ENCODE measurements around the gene KLK10.
"Not testable (repeated sequence)": the region's sequence is repeated elsewhere in the genome, so short reads cannot be mapped to it uniquely, and the experiment has no call there.

KLK10 gene

GRCh38 chr19:50978772-50979390 lies 40.6 kb downstream of the KLK10 start:
- no peaks in the 10 kb centered on the region for H3K4me1 ChIP-seq (ENCODE audit: insufficient read depth, low read length)
- H3K9me3 ChIP-seq (ENCODE audit: low read length), result no peaks in the 10 kb centered on the region
- H3K9ac ChIP-seq (ENCODE audit: low read length), result no peak overlapping the region
- H3K27ac ChIP-seq (ENCODE audit: low read depth, low read length), result no peak overlapping the region
- no peak overlapping the region for H3K4me3 ChIP-seq (ENCODE audit: low read depth in 1 of 2, low read length in 2 of 2)
- peaks cover 0 to 19% of the 10 kb centered on the region in 2 donors for H3K27me3 ChIP-seq (ENCODE audit: control insufficient read depth in 1 of 2, insufficient read depth in 2 of 2, low read length in 2 of 2)
- H3K36me3 ChIP-seq (ENCODE audit: insufficient read depth, low read length), result no peaks in the 10 kb centered on the region

GRCh38 chr19:50977626-50978025 lies 41.9 kb downstream of the KLK10 start:
- Histone ChIP-seq H3K27ac (ENCODE audit: low read depth, low read length) (no peak overlapping the region), H3K9ac (ENCODE audit: low read length) (no peak overlapping the region), H3K4me1 (ENCODE audit: insufficient read depth, low read length) (no peaks in the 10 kb centered on the region), H3K27me3 (ENCODE audit: control insufficient read depth in 1 of 2, insufficient read depth in 2 of 2, low read length in 2 of 2) (peaks cover 0 to 19% of the 10 kb centered on the region in 2 donors), H3K36me3 (ENCODE audit: insufficient read depth, low read length) (no peaks in the 10 kb centered on the region), H3K9me3 (ENCODE audit: low read length) (no peaks in the 10 kb centered on the region), H3K4me3 (ENCODE audit: low read depth in 1 of 2, low read length in 2 of 2) (no peak overlapping the region)

GRCh38 chr19:50975766-50976165 lies 43.7 kb downstream of the KLK10 start:
- no peak overlapping the region for H3K27ac ChIP-seq (ENCODE audit: low read depth, low read length)
- no peaks in the 10 kb centered on the region for H3K4me1 ChIP-seq (ENCODE audit: insufficient read depth, low read length)
- H3K36me3 ChIP-seq (ENCODE audit: insufficient read depth, low read length), result no peaks in the 10 kb centered on the region
- no peak overlapping the region for H3K9ac ChIP-seq (ENCODE audit: low read length)
- no peaks in the 10 kb centered on the region for H3K9me3 ChIP-seq (ENCODE audit: low read length)
- no peak overlapping the region for H3K4me3 ChIP-seq (ENCODE audit: low read depth in 1 of 2, low read length in 2 of 2)
- H3K27me3 ChIP-seq (ENCODE audit: control insufficient read depth in 1 of 2, insufficient read depth in 2 of 2, low read length in 2 of 2), result peaks cover 0 to 15% of the 10 kb centered on the region in 2 donors

GRCh38 chr19:50974702-50975556 lies 44.6 kb downstream of the KLK10 start:
- no peak overlapping the region for H3K9ac ChIP-seq (ENCODE audit: low read length)
- no peaks in the 10 kb centered on the region for H3K9me3 ChIP-seq (ENCODE audit: low read length)
- peaks cover 0 to 11% of the 10 kb centered on the region in 2 donors for H3K27me3 ChIP-seq (ENCODE audit: control insufficient read depth in 1 of 2, insufficient read depth in 2 of 2, low read length in 2 of 2)
- no peak overlapping the region for H3K4me3 ChIP-seq (ENCODE audit: low read depth in 1 of 2, low read length in 2 of 2)
- H3K36me3 ChIP-seq (ENCODE audit: insufficient read depth, low read length), result no peaks in the 10 kb centered on the region
- H3K27ac ChIP-seq (ENCODE audit: low read depth, low read length), result no peak overlapping the region
- H3K4me1 ChIP-seq (ENCODE audit: insufficient read depth, low read length), result no peaks in the 10 kb centered on the region

- Histone ChIP-seq H3K4me1 (ENCODE audit: insufficient read depth, low read length) (no peaks in the 10 kb centered on the region), H3K27ac (ENCODE audit: low read depth, low read length) (no peak overlapping the region), H3K4me3 (ENCODE audit: low read depth in 1 of 2, low read length in 2 of 2) (no peak overlapping the region), H3K9me3 (ENCODE audit: low read length) (no peaks in the 10 kb centered on the region), H3K9ac (ENCODE audit: low read length) (no peak overlapping the region), H3K27me3 (ENCODE audit: control insufficient read depth in 1 of 2, insufficient read depth in 2 of 2, low read length in 2 of 2) (peaks cover 0 to 17% of the 10 kb centered on the region in 2 donors), H3K36me3 (ENCODE audit: insufficient read depth, low read length) (no peaks in the 10 kb centered on the region)
These were observed 46.6 kb downstream of the KLK10 start for GRCh38 chr19:50972795-50973376.

GRCh38 chr19:50969810-50970209 lies 49.7 kb downstream of the KLK10 start:
- not testable (repeated sequence) for H3K9ac ChIP-seq (ENCODE audit: low read length); H3K9me3 ChIP-seq (ENCODE audit: low read length); H3K4me3 ChIP-seq (ENCODE audit: low read depth in 1 of 2, low read length in 2 of 2); H3K36me3 ChIP-seq (ENCODE audit: insufficient read depth, low read length); H3K4me1 ChIP-seq (ENCODE audit: insufficient read depth, low read length); H3K27ac ChIP-seq (ENCODE audit: low read depth, low read length)
- peaks cover 0 to 20% of the 10 kb centered on the region in 2 donors for H3K27me3 ChIP-seq (ENCODE audit: control insufficient read depth in 1 of 2, insufficient read depth in 2 of 2, low read length in 2 of 2)

GRCh38 chr19:50969413-50969760 lies 50.1 kb downstream of the KLK10 start, which contains the start of gene KLK6:
TSS of gene KLK6 (minus strand) at chr19:50969591. CDS start at chr19:50968104, 1,487 bp downstream.
- no peak within 1 kb of the TSS for H3K9ac ChIP-seq (ENCODE audit: low read length)
- H3K27me3 ChIP-seq (ENCODE audit: control insufficient read depth in 1 of 2, insufficient read depth in 2 of 2, low read length in 2 of 2), result peaks cover 0 to 20% of the 10 kb centered on the region in 2 donors
- no peaks in the 10 kb centered on the region for H3K9me3 ChIP-seq (ENCODE audit: low read length)
- no peaks in the 10 kb centered on the region for H3K4me1 ChIP-seq (ENCODE audit: insufficient read depth, low read length)
- no peak within 1 kb of the TSS for H3K4me3 ChIP-seq (ENCODE audit: low read depth in 1 of 2, low read length in 2 of 2)
- H3K36me3 ChIP-seq (ENCODE audit: insufficient read depth, low read length), result no peaks in the 10 kb centered on the region
- H3K27ac ChIP-seq (ENCODE audit: low read depth, low read length), result no peak within 1 kb of the TSS

GRCh38 chr19:50968716-50969412 lies 50.6 kb downstream of the KLK10 start:
- no peaks in the 10 kb centered on the region for H3K36me3 ChIP-seq (ENCODE audit: insufficient read depth, low read length)
- H3K27me3 ChIP-seq (ENCODE audit: control insufficient read depth in 1 of 2, insufficient read depth in 2 of 2, low read length in 2 of 2), result peaks cover 0 to 20% of the 10 kb centered on the region in 2 donors
- no peaks in the 10 kb centered on the region for H3K9me3 ChIP-seq (ENCODE audit: low read length)
- H3K4me3 ChIP-seq (ENCODE audit: low read depth in 1 of 2, low read length in 2 of 2), result no peak overlapping the region
- H3K9ac ChIP-seq (ENCODE audit: low read length), result no peak overlapping the region
- H3K4me1 ChIP-seq (ENCODE audit: insufficient read depth, low read length), result no peaks in the 10 kb centered on the region
- H3K27ac ChIP-seq (ENCODE audit: low read depth, low read length), result no peak overlapping the region

- Histone ChIP-seq H3K4me3 (ENCODE audit: low read depth in 1 of 2, low read length in 2 of 2) (no peak overlapping the region), H3K27me3 (ENCODE audit: control insufficient read depth in 1 of 2, insufficient read depth in 2 of 2, low read length in 2 of 2) (peaks cover 0 to 20% of the 10 kb centered on the region in 2 donors), H3K27ac (ENCODE audit: low read depth, low read length) (no peak overlapping the region), H3K9me3 (ENCODE audit: low read length) (no peaks in the 10 kb centered on the region), H3K36me3 (ENCODE audit: insufficient read depth, low read length) (no peaks in the 10 kb centered on the region), H3K4me1 (ENCODE audit: insufficient read depth, low read length) (no peaks in the 10 kb centered on the region), H3K9ac (ENCODE audit: low read length) (no peak overlapping the region)
These were observed 51.4 kb downstream of the KLK10 start for GRCh38 chr19:50967929-50968715.

- Histone ChIP-seq H3K27ac (ENCODE audit: low read depth, low read length) (no peak overlapping the region), H3K36me3 (ENCODE audit: insufficient read depth, low read length) (no peaks in the 10 kb centered on the region), H3K4me1 (ENCODE audit: insufficient read depth, low read length) (no peaks in the 10 kb centered on the region), H3K27me3 (ENCODE audit: control insufficient read depth in 1 of 2, insufficient read depth in 2 of 2, low read length in 2 of 2) (peaks cover 0 to 13% of the 10 kb centered on the region in 2 donors), H3K4me3 (ENCODE audit: low read depth in 1 of 2, low read length in 2 of 2) (no peak overlapping the region), H3K9me3 (ENCODE audit: low read length) (no peaks in the 10 kb centered on the region), H3K9ac (ENCODE audit: low read length) (no peak overlapping the region)
These were observed 55.2 kb downstream of the KLK10 start for GRCh38 chr19:50964266-50964665.
